Measurements from ENCODE around the gene NUMB. TPM values are rescaled to one million over a fixed set of nuclear protein-coding genes. Genes with fewer than 3 reads are reported as not detected.

The NUMB gene
- polyA plus RNA-seq, 1 donor from 2014 or later = 11.5 TPM

- H3F3A ChIP-seq (ENCODE audit: insufficient read depth, low read length, poor library complexity, severe bottlenecking) = no peaks in the 10 kb centered on the region
- no peak overlapping the region for H3K9ac ChIP-seq (ENCODE audit: low read length)
- no peaks in the 10 kb centered on the region for H3K9me2 ChIP-seq (ENCODE audit: insufficient read depth, low read length)
- no peaks in the 10 kb centered on the region for H3K27me3 ChIP-seq (ENCODE audit: insufficient read depth, low read depth, low read length)
- TF ChIP-seq EP300 (conservative IDR thresholded peaks at IDR 0.05; ENCODE audit: poor library complexity, severe bottlenecking) = no peak
- TF ChIP-seq, protein P1, sequence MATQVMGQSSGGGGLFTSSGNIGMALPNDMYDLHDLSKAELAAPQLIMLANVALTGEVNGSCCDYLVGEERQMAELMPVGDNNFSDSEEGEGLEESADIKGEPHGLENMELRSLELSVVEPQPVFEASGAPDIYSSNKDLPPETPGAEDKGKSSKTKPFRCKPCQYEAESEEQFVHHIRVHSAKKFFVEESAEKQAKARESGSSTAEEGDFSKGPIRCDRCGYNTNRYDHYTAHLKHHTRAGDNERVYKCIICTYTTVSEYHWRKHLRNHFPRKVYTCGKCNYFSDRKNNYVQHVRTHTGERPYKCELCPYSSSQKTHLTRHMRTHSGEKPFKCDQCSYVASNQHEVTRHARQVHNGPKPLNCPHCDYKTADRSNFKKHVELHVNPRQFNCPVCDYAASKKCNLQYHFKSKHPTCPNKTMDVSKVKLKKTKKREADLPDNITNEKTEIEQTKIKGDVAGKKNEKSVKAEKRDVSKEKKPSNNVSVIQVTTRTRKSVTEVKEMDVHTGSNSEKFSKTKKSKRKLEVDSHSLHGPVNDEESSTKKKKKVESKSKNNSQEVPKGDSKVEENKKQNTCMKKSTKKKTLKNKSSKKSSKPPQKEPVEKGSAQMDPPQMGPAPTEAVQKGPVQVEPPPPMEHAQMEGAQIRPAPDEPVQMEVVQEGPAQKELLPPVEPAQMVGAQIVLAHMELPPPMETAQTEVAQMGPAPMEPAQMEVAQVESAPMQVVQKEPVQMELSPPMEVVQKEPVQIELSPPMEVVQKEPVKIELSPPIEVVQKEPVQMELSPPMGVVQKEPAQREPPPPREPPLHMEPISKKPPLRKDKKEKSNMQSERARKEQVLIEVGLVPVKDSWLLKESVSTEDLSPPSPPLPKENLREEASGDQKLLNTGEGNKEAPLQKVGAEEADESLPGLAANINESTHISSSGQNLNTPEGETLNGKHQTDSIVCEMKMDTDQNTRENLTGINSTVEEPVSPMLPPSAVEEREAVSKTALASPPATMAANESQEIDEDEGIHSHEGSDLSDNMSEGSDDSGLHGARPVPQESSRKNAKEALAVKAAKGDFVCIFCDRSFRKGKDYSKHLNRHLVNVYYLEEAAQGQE (IDR thresholded peaks at IDR 0.05; ENCODE audit: borderline replicate concordance) = no peak
- H3K36me3 ChIP-seq (ENCODE audit: insufficient read depth, low read length) = no peaks in the 10 kb centered on the region
- no peak overlapping the region for H3K4me3 ChIP-seq (ENCODE audit: low read length)
- H3K79me2 ChIP-seq (replicated peaks; ENCODE audit: insufficient read depth, low read length) = no peaks in the 10 kb centered on the region
- no peak overlapping the region for H2AFZ ChIP-seq (ENCODE audit: low read depth, low read length)
- H3K9me3 ChIP-seq (ENCODE audit: low read length) = no peaks in the 10 kb centered on the region
- no peak overlapping the region for H3K4me2 ChIP-seq (ENCODE audit: low read length)
- H3K27ac ChIP-seq (ENCODE audit: low read length) = no peak overlapping the region
- H4K20me1 ChIP-seq (ENCODE audit: insufficient read depth) = no peaks in the 10 kb centered on the region
These were observed 5.1 kb upstream of the NUMB start for GRCh38 chr14:73463411-73463810.

- Histone ChIP-seq H3K9me3 (ENCODE audit: low read length) (no peaks in the 10 kb centered on the region), H3K9ac (ENCODE audit: low read length) (no peak overlapping the region), H3K79me2 (replicated peaks; ENCODE audit: insufficient read depth, low read length) (no peaks in the 10 kb centered on the region), H3K36me3 (ENCODE audit: insufficient read depth, low read length) (no peaks in the 10 kb centered on the region), H3K27ac (ENCODE audit: low read length) (no peak overlapping the region), H3K9me2 (ENCODE audit: insufficient read depth, low read length) (no peaks in the 10 kb centered on the region), H4K20me1 (ENCODE audit: insufficient read depth) (no peaks in the 10 kb centered on the region), H2AFZ (ENCODE audit: low read depth, low read length) (no peak overlapping the region), H3K4me2 (ENCODE audit: low read length) (no peak overlapping the region), H3K4me3 (ENCODE audit: low read length) (no peak overlapping the region), H3K27me3 (ENCODE audit: insufficient read depth, low read depth, low read length) (no peaks in the 10 kb centered on the region), H3F3A (ENCODE audit: insufficient read depth, low read length, poor library complexity, severe bottlenecking) (no peaks in the 10 kb centered on the region)
- TF ChIP-seq POLR2AphosphoS5 (IDR thresholded peaks at IDR 0.05) (no peak), MXI1 (conservative IDR thresholded peaks at IDR 0.05; ENCODE audit: poor library complexity, severe bottlenecking) (no peak), SMC3 (conservative IDR thresholded peaks at IDR 0.05; ENCODE audit: poor library complexity) (no peak), TAF1 (IDR thresholded peaks at IDR 0.05; ENCODE audit: low read depth) (no peak), CTCF (IDR thresholded peaks at IDR 0.05; ENCODE audit: poor library complexity, severe bottlenecking) (no peak), RAD21 (conservative IDR thresholded peaks at IDR 0.05) (no peak), EP300 (conservative IDR thresholded peaks at IDR 0.05; ENCODE audit: poor library complexity, severe bottlenecking) (no peak), EZH2 (IDR thresholded peaks at IDR 0.05; ENCODE audit: borderline replicate concordance, insufficient read depth, low read length, poor library complexity, severe bottlenecking) (no peak)
- TF ChIP-seq, protein P1 (IDR thresholded peaks at IDR 0.05; ENCODE audit: borderline replicate concordance) = no peak
These were observed 4.5 kb upstream of the NUMB start for GRCh38 chr14:73462815-73463214.
